ENCODE data around the gene MEIS2. TPM values are rescaled to one million over a fixed set of nuclear protein-coding genes. Genes with fewer than 3 reads are reported as not detected.

Gene MEIS2
- total and polyA plus RNA-seq, 2 of the 13 experiments (the other 11 are each of a cell fraction or from before 2014, with no cell fraction given): 10.7 to 12.4 TPM

DNA sequence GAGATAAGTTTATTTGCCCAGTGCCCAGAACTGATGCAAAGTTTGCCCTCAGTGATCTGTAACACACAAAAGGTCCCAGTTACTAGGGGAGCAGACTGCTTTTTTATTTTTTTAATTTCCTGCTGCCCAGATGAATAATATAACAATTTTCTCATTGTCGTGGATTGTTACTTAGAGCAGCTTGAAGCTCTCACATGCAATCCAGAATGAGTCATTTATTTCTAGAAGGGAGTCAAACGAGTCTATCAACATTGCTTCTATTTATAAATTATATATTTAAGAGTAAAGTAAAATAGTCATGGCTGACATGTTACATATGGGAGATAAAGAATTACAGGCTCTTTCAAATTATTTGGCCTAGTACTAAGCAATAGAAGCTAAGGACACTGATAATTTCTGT, 41.3 kb downstream of the MEIS2 start:
- CTCF ChIA-PET (ENCODE audit: low intra/inter-chr PET ratio, low total read pairs): no interaction called here
- no peak overlapping the region for H3K9ac ChIP-seq (ENCODE audit: insufficient read depth, low read depth, low read length)
- H3K4me3 ChIP-seq (replicated peaks in 1 of 3; ENCODE audit: insufficient read depth in 1 of 3, low read depth in 2 of 3, low read length in 3 of 3): no peak overlapping the region
- no peak overlapping the region for H2AFZ ChIP-seq (ENCODE audit: low read length)
- no peaks in the 10 kb centered on the region for H3K9me3 ChIP-seq (ENCODE audit: low read length)
- peaks cover 0 to 4% of the 10 kb centered on the region in 2 experiments; a peak in 1 of 5 replicates for H3K36me3 ChIP-seq (replicated peaks in 1 of 2; ENCODE audit: control insufficient read depth in 1 of 2, insufficient read depth in 2 of 2, low read length in 2 of 2)
- POLR2A ChIA-PET: no interaction called here
- TF ChIP-seq, protein P1, sequence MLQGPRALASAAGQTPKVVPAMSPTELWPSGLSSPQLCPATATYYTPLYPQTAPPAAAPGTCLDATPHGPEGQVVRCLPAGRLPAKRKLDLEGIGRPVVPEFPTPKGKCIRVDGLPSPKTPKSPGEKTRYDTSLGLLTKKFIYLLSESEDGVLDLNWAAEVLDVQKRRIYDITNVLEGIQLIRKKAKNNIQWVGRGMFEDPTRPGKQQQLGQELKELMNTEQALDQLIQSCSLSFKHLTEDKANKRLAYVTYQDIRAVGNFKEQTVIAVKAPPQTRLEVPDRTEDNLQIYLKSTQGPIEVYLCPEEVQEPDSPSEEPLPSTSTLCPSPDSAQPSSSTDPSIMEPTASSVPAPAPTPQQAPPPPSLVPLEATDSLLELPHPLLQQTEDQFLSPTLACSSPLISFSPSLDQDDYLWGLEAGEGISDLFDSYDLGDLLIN (CRISPR knock-in tag; IDR thresholded peaks at IDR 0.05; ENCODE audit: borderline replicate concordance): no peak
- TF ChIP-seq, protein P2, sequence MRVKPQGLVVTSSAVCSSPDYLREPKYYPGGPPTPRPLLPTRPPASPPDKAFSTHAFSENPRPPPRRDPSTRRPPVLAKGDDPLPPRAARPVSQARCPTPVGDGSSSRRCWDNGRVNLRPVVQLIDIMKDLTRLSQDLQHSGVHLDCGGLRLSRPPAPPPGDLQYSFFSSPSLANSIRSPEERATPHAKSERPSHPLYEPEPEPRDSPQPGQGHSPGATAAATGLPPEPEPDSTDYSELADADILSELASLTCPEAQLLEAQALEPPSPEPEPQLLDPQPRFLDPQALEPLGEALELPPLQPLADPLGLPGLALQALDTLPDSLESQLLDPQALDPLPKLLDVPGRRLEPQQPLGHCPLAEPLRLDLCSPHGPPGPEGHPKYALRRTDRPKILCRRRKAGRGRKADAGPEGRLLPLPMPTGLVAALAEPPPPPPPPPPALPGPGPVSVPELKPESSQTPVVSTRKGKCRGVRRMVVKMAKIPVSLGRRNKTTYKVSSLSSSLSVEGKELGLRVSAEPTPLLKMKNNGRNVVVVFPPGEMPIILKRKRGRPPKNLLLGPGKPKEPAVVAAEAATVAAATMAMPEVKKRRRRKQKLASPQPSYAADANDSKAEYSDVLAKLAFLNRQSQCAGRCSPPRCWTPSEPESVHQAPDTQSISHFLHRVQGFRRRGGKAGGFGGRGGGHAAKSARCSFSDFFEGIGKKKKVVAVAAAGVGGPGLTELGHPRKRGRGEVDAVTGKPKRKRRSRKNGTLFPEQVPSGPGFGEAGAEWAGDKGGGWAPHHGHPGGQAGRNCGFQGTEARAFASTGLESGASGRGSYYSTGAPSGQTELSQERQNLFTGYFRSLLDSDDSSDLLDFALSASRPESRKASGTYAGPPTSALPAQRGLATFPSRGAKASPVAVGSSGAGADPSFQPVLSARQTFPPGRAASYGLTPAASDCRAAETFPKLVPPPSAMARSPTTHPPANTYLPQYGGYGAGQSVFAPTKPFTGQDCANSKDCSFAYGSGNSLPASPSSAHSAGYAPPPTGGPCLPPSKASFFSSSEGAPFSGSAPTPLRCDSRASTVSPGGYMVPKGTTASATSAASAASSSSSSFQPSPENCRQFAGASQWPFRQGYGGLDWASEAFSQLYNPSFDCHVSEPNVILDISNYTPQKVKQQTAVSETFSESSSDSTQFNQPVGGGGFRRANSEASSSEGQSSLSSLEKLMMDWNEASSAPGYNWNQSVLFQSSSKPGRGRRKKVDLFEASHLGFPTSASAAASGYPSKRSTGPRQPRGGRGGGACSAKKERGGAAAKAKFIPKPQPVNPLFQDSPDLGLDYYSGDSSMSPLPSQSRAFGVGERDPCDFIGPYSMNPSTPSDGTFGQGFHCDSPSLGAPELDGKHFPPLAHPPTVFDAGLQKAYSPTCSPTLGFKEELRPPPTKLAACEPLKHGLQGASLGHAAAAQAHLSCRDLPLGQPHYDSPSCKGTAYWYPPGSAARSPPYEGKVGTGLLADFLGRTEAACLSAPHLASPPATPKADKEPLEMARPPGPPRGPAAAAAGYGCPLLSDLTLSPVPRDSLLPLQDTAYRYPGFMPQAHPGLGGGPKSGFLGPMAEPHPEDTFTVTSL (CRISPR knock-in tag; IDR thresholded peaks at IDR 0.05; ENCODE audit: borderline replicate concordance): no peak
- no peak for TF ChIP-seq REL (CRISPR knock-in tag; conservative IDR thresholded peaks at IDR 0.05)
- no peak for TF ChIP-seq ZNF550 (CRISPR knock-in tag; IDR thresholded peaks at IDR 0.05; ENCODE audit: borderline replicate concordance)
- TF ChIP-seq, protein P3, sequence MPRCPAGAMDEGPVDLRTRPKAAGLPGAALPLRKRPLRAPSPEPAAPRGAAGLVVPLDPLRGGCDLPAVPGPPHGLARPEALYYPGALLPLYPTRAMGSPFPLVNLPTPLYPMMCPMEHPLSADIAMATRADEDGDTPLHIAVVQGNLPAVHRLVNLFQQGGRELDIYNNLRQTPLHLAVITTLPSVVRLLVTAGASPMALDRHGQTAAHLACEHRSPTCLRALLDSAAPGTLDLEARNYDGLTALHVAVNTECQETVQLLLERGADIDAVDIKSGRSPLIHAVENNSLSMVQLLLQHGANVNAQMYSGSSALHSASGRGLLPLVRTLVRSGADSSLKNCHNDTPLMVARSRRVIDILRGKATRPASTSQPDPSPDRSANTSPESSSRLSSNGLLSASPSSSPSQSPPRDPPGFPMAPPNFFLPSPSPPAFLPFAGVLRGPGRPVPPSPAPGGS (CRISPR knock-in tag; IDR thresholded peaks at IDR 0.05): no peak
- TF ChIP-seq ZMYM4 (CRISPR knock-in tag; IDR thresholded peaks at IDR 0.05): no peak
- no peak for TF ChIP-seq FLYWCH1 (CRISPR knock-in tag; IDR thresholded peaks at IDR 0.05)
- TF ChIP-seq ZFP36L2 (CRISPR knock-in tag; IDR thresholded peaks at IDR 0.05): no peak
- TF ChIP-seq, protein P4, sequence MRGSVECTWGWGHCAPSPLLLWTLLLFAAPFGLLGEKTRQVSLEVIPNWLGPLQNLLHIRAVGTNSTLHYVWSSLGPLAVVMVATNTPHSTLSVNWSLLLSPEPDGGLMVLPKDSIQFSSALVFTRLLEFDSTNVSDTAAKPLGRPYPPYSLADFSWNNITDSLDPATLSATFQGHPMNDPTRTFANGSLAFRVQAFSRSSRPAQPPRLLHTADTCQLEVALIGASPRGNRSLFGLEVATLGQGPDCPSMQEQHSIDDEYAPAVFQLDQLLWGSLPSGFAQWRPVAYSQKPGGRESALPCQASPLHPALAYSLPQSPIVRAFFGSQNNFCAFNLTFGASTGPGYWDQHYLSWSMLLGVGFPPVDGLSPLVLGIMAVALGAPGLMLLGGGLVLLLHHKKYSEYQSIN (CRISPR knock-in tag; IDR thresholded peaks at IDR 0.05; ENCODE audit: borderline replicate concordance): no peak
- TF ChIP-seq, protein P5, sequence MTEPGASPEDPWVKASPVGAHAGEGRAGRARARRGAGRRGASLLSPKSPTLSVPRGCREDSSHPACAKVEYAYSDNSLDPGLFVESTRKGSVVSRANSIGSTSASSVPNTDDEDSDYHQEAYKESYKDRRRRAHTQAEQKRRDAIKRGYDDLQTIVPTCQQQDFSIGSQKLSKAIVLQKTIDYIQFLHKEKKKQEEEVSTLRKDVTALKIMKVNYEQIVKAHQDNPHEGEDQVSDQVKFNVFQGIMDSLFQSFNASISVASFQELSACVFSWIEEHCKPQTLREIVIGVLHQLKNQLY (CRISPR knock-in tag; IDR thresholded peaks at IDR 0.05): no peak
- no peak for TF ChIP-seq HOXD1 (CRISPR knock-in tag; IDR thresholded peaks at IDR 0.05)
- TF ChIP-seq TP53 (CRISPR knock-in tag; conservative IDR thresholded peaks at IDR 0.05): no peak
- no peak overlapping the region for H3K4me2 ChIP-seq (ENCODE audit: low read depth, low read length)
- intact Hi-C loops (cut with micrococcal nuclease; ENCODE audit: unreplicated experiment) (no loop called here), in situ Hi-C loops (cut with HindIII; ENCODE audit: extremely low pct_ligation_motif_present, low pct_unique_long_range_greater_than_20kb) (no loop called here)
- H3K4me1 ChIP-seq (ENCODE audit: insufficient read depth, low read length): peaks cover 14% of the 10 kb centered on the region
- 79% methylated on average over 2 of the region's 2 CpGs for WGBS (ENCODE audit: low lambda C conversion rate)
- no peak overlapping the region for H3K27ac ChIP-seq (ENCODE audit: extremely low read length, insufficient read depth, low read length)
- no TSS peak for BruUV-seq (replicated peaks)
- ATAC-seq: no peak
- H3K79me2 ChIP-seq (ENCODE audit: insufficient read depth, low read length): no peaks in the 10 kb centered on the region
- no peak for FAIRE-seq
- no peaks in the 10 kb centered on the region for H4K20me1 ChIP-seq (ENCODE audit: insufficient read depth, low read length)
- DNase-seq (ENCODE audit: low spot score): no peak
- H3K27me3 ChIP-seq (ENCODE audit: control insufficient read depth in 1 of 2, insufficient read depth in 2 of 2, low read length in 2 of 2): no peaks in the 10 kb centered on the region

All from HepG2 (cell line).